HG03354 (cell line): ENCODE measurements around the gene CD247.

Experiments
- ATAC-seq: cut with Tn5 transposase; IDR thresholded peaks from one replicate; pipeline ENCODE4 v1.9.1; 2021; ENCODE audit warnings: mild to moderate bottlenecking; ENCODE audit not compliant: unreplicated experiment, poor library complexity, severe bottlenecking

Gene CD247

DNA sequence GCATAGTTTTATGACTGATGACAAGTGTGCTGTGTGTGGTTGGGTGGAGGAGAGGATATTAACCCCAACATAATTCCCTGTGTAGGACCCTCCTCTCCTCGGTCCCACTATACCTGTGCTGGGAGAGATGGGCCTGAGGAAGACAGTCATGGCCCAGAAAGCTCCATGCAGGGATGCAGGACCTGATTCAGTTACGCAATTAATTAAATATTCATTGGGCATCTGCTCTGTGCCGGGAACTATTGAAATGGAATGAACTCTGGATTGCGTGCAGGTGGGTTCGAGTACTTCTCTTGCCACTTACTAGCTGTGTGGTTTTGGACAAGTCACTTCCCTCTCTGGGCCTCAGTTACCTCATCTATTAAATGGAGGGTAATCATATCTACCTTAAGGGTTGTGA lies 74.6 kb downstream of the CD247 start:
- no peak for ATAC-seq

DNA sequence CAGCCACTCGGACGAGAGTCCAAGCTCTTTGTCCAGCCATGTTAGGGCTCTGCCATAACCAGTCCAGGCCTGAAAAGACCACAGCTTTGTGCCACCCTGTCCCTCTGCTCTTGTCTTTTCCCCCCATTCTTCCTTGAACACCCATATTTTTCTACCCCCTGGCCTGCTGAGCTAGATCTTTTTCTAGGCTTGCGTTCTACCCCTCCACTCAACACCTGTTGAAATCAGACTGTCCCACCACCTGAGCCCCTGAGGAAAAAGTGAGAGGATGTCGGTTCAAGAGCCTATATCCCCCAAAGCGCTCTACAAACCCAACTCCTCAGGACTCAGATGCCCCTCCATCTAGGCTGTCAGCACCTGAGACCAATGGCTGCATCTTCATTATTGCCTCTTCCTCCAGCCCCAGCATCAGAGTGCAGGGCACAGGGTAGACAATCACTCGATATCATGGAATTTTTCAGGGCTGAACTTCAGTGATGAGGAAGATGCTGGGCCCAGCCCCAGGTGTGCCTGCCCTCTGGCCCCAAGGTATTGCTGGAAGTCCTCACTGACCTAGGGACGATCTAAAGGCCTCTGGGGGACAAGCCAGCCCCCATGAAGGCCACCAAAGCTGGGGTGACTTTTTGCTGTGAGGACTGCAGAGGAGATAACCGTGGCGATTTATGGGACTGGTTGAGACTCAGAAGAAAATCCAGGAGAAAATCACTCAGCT lies 75.3 kb downstream of the CD247 start:
- no peak for ATAC-seq

GRCh38 chr1:167442142-167442848 lies 76.0 kb downstream of the CD247 start:
- ATAC-seq: peak; percentile 90

GRCh38 chr1:167441222-167441621 lies 77.1 kb downstream of the CD247 start:
- no peak for ATAC-seq

- no peak for ATAC-seq
These were observed 77.6 kb downstream of the CD247 start for GRCh38 chr1:167440776-167441175.

- no peak for ATAC-seq
These were observed 78.0 kb downstream of the CD247 start for GRCh38 chr1:167440345-167440744.

DNA sequence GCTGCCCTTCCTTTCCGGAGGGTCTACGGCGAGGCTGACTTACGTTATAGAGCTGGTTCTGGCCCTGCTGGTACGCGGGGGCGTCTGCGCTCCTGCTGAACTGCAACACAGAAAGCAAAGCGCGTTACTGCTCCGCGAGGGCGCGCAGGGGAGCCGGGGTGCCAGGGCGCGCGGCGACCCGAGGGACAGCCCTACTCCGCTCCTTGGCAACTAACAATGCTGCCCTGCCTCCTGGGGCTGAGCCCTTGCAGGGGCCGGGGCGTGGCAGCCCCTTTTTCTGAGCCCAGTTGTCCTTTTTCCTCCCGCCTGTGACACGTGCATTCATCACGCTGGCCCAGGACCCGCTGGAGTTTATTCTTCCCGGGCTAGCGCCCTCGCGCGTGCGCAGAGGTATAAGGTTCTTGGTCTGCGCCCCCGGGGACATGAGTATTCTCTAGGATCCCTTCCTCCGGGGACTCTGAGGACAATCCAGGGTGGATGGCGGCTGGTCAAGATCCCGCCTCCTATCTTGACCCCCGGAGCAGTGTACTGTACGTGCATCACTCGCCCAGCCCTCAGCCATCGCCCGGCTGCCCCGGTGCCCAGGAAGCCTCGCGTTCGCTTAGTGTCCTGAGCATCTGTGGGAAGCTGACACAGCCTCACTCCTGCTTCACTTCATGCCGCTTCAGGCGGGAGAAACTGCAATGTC lies 78.9 kb downstream of the CD247 start:
- ATAC-seq: peak; percentile 49

- ATAC-seq: no peak
These were observed 79.9 kb downstream of the CD247 start for GRCh38 chr1:167438171-167439138.

DNA sequence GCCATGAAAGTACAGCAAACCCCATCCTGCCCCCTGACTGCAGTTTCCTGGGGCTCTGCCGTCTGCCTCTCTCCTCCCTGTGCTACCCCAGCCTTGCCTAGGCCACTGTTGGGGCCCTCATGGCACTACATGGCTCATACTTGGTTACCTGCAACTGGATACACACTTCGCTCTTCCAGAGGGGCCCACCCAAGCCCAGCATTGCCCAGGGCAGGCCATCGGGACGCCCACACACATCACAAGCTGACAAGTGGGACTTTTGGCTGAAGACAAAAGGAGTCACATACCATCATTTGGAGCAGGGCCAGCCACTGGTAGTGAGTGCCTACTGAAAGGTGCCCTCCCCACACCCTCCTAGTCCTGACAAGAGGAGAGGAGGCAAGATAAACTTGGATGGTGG lies 82.8 kb downstream of the CD247 start:
- ATAC-seq: no peak

- no peak for ATAC-seq
These were observed 84.0 kb downstream of the CD247 start for GRCh38 chr1:167434306-167434705.

GRCh38 chr1:167433884-167434283 lies 84.4 kb downstream of the CD247 start:
- no peak for ATAC-seq

DNA sequence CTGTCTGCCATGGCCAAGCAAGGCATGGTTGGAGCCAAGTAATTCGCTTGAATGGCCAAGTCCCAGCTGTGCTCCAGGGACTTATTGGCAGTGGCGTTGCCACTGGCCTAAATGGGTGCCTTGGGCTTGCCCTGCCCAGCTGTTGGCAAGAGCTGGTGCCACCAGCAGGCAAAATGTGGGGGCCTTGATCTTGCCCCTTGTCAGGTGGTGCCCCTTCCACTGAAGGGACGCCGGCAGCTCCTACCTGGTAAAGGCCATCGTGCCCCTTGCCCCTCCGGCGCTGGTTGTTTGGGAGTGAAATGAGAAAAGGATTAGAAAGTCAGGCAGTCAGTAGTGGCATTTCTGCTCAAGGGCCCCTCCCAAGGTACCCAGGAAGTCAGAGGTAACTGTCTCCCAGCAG lies 85.5 kb downstream of the CD247 start:
- no peak for ATAC-seq

DNA sequence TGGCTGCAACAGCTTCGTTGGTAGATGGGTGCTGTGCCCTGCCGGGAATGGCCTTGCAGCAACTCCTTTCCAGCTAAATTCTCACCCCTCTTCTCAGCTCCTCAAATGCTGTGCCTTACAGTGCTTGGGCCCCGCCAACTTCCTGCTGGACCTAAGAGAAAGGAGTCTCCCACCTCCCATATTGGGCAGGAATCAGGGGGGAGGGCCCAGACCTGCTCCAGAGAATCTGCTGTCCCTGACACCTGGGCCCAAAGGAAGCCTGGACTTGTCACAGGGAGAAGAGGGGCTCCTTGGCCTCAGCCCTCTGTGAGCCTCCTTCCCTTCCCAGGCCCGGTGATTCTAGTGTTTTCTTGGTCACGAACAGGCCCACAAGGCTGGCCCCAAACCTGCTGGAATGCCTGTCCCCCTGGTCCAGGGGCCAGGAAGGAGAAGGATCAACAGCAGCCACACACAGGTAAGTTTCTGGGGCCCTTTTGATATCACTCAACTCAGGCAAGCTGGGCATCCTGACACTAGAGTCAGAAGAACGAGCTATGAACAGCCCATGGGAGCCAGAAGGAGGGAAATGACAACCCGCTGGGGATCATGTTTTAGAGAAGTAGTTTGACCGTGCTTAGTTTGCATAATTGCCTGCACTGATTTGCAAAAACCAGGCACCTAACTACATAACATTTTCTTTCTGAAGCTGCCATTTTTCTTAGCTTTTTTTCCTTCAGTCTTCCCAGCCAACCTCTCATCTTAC lies 86.2 kb downstream of the CD247 start:
- no peak for ATAC-seq

- ATAC-seq: peak; percentile 26
These were observed 86.9 kb downstream of the CD247 start for GRCh38 chr1:167431261-167431908.

DNA sequence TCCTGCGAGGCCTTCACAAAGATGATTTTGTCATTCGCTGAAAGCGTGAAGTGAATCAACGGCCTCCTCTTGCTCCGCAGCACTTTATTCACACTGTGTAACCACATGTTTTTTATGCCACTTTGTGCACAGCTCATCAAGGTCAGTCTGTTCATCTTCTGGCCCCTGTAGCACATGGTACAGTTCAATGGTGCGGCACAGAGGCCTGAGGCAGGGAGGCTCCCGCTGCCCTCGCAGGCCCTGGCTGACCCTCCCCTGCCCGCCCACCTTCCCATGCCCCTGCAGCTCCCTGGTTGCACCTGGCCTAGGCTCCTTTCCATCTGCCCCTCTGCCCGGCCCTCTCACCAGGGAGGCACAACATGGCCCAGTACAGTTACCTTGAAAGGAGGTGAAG lies 87.5 kb downstream of the CD247 start:
- peak; percentile 26 for ATAC-seq

DNA sequence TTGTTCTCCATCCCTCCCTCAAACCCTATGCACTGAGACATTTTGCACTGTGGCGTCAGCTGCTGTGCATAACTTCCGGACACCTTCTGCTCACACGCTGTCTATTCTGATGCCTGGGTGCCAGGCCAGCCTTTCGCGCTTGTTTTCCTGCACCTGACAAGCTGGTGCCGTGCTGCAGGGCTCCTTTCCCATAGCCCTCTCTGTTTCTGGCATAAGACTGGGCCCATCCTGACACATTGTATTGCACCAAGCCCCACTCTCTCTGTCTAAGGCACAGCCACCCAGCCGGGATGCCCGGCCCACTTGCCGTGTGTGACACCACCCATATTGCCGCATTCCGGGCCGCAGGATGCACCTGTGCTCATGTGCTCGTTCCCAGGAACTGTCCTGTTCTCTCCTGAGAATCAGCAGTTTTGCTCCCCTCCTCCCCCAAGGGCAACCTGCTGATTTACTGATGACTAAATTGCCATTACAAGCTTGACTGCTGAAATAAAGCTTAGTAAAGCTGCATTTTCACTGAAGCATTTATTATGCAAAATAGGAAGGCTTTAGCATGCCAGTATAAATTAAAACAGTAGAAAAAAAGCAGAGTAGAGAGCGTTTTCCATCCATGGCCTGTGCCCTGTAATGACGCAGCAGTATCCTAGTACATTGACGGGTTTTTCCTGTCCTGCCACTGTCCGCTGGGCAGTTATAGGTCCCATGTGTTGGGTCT lies 88.0 kb downstream of the CD247 start:
- ATAC-seq: peak; percentile 38

GRCh38 chr1:167429612-167430011 lies 88.7 kb downstream of the CD247 start:
- ATAC-seq: peak; percentile 44

DNA sequence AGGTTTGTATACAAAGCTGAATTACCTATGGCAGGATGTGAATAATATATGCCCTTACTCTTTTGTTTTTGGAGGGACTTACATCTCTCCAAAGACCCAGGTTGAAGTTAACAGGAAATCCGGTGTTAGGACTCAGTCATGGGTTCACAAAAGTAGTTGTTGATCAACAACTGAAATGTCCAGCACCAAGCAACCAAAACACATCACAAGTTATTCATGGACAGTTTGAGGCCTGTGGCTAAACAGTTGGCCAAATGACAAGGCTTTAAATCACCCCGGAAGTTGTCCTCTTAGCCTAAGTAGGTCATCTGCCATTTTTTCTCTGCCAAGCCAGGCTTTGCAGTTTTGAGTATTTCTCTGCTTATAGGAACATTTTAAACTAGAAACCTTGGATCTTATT lies 89.9 kb downstream of the CD247 start:
- ATAC-seq: no peak
